Measurements from ENCODE around the gene CPNE7. TPM values are rescaled to one million over a fixed set of nuclear protein-coding genes. Genes with fewer than 3 reads are reported as not detected.
"Not testable (repeated sequence)": the region's sequence is repeated elsewhere in the genome, so short reads cannot be mapped to it uniquely, and the experiment has no call there.

CPNE7 gene
- total and polyA plus RNA-seq, 2 of the 4 experiments (the other 2 are of a cell fraction): 5.4 to 17.4 TPM

DNA sequence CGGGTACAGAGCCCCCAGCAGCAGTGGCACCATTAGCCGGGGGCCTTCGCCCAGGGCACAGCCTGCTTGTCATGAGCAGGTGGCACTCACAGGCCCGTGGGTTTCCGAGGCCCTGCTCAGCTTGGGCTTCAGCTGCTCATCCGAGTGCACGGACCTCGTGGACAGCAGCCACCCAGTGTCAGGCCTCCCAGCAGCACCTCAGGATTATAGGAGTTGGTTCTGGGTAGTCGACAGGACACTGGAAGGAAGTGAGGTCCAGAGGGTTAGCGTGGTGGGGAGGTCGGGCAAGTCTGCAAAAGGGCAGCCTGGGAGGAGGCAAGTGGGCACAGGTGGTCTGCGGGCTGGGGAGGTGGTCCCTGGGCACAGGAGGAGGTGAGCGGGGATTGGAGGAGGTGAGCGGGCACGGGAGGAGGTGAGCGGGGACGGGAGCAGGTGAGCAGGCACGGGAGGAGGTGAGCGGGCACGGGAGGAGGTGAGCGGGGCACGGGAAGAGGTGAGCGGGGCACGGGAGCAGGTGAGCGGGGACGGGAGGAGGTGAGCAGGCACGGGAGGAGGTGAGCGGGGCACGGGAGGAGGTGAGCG is 5.1 kb upstream of the CPNE7 start (continued):
- TF ChIP-seq MAFK (IDR thresholded peaks at IDR 0.05; ENCODE audit: low read depth, low read length) (no peak), RFX5 (IDR thresholded peaks at IDR 0.05; ENCODE audit: low read depth, low read length) (no peak), FOS (IDR thresholded peaks at IDR 0.05; ENCODE audit: low read depth, low read length) (no peak)

- H3K4me2 ChIP-seq (ENCODE audit: low read depth, low read length); ATAC-seq (ENCODE audit: low read depth); H3K14ac ChIP-seq (replicated peaks; ENCODE audit: low read depth, low read length); H3K27ac ChIP-seq (ENCODE audit: insufficient read depth, low read length); H4K8ac ChIP-seq (ENCODE audit: low read depth in 2 of 2, low read length in 2 of 2); DNase-seq; H3K9me3 ChIP-seq (ENCODE audit: control insufficient read depth, insufficient read depth, low read length); H2AFZ ChIP-seq (replicated peaks; ENCODE audit: low read length, poor library complexity); intact Hi-C loops (cut with micrococcal nuclease); H3K4ac ChIP-seq (ENCODE audit: low read depth, low read length); CTCF ChIA-PET; POLR2A ChIA-PET (ENCODE audit: unreplicated experiment); H2BK5ac ChIP-seq (ENCODE audit: low read depth, low read length, poor library complexity, severe bottlenecking); H3K79me1 ChIP-seq (ENCODE audit: low read depth in 1 of 2, low read length in 2 of 2); H3K23ac ChIP-seq (ENCODE audit: low read depth, low read length); H3K9me1 ChIP-seq (ENCODE audit: insufficient read depth, low read length); H3K27me3 ChIP-seq (ENCODE audit: control insufficient read depth, insufficient read depth, low read length); H3K36me3 ChIP-seq (ENCODE audit: control insufficient read depth, insufficient read depth, low read length); dilution Hi-C loops (cut with HindIII; ENCODE audit: low sequenced_read_pairs, unreplicated experiment); H3K9ac ChIP-seq (ENCODE audit: low read depth, low read length); H2BK20ac ChIP-seq (ENCODE audit: low read depth, low read length); H3K18ac ChIP-seq (ENCODE audit: low read depth, low read length); H2BK15ac ChIP-seq (ENCODE audit: low read depth, low read length); H3K56ac ChIP-seq (ENCODE audit: extremely low read depth, insufficient read depth, low read length); H4K5ac ChIP-seq (ENCODE audit: low read depth, low read length); H4K20me1 ChIP-seq (ENCODE audit: insufficient read depth, low read length); H3K4me3 ChIP-seq (ENCODE audit: insufficient read depth, low read depth, low read length); BruUV-seq (replicated peaks): not testable (repeated sequence)
- H2AK9ac ChIP-seq (replicated peaks; ENCODE audit: low read depth, low read length, poor library complexity): peak overlapping the region; percentile 72
- H3K4me1 ChIP-seq (ENCODE audit: control insufficient read depth, insufficient read depth, low read length): peaks cover 17% of the 10 kb centered on the region
- peak overlapping the region; percentile 23; the same call in 1 of the 2 replicates for H2AK5ac ChIP-seq (ENCODE audit: low read depth, low read length)
- H2BK120ac ChIP-seq (ENCODE audit: low read depth, low read length): 0 out of 2 replicates have a peak overlapping the region, but pooled peaks have one; percentile 8
- WGBS, 2 experiments (ENCODE audit: extremely low coverage in 2 of 2, insufficient read length in 1 of 2): 87% methylated on average over 13 of the region's 36 CpGs; no CpG with 5 or more reads in 1 of the 2 experiments
- in situ Hi-C loops (cut with MboI; ENCODE audit: low sequenced_read_pairs): loop anchor here (5.0 kb wide), 1 partner anchor 71 kb away; no protein-coding TSS in a partner anchor
- H4K91ac ChIP-seq (ENCODE audit: insufficient read depth, low read depth, low read length): peak overlapping the region; percentile 37; the same call in 1 of the 2 replicates
Observed at GRCh38 chr16:89570983-89571598, 4.5 kb upstream of the CPNE7 start.
